Measurements from ENCODE around the gene FLOT2. TPM values are rescaled to one million over a fixed set of nuclear protein-coding genes. Genes with fewer than 3 reads are reported as not detected.

FLOT2 gene
- polyA plus RNA-seq, 1 donor (not counting 4 experiments of a cell fraction or from before 2014, with no cell fraction given), result 67.2 TPM

- Histone ChIP-seq H3K4me2 (ENCODE audit: control insufficient read depth, extremely low read depth, insufficient read depth, low read depth, low read length) (no peak overlapping the region), H3K27ac (ENCODE audit: control insufficient read depth, insufficient read depth, low read length) (no peak overlapping the region), H3K4me3 (ENCODE audit: control insufficient read depth in 2 of 3, extremely low read depth in 1 of 3, insufficient read depth in 2 of 3, low read depth in 1 of 3, low read length in 3 of 3) (no peak overlapping the region), H3K79me2 (ENCODE audit: control insufficient read depth, insufficient read depth, low read length) (peaks cover 10% of the 10 kb centered on the region), H3K9me1 (ENCODE audit: control insufficient read depth, extremely low read depth, insufficient read depth, low read length) (no peaks in the 10 kb centered on the region), H3K36me3 (ENCODE audit: control insufficient read depth in 2 of 2, extremely low read depth in 1 of 2, insufficient read depth in 2 of 2, low read length in 2 of 2) (peaks cover 51 to 72% of the 10 kb centered on the region in 2 experiments), H3K9ac (ENCODE audit: control insufficient read depth, extremely low read depth, insufficient read depth, low read length) (no peak overlapping the region), H2AFZ (ENCODE audit: control insufficient read depth, low read length) (no peak overlapping the region), H3K9me3 (ENCODE audit: control insufficient read depth, low read depth, low read length) (peaks cover 2% of the 10 kb centered on the region), H3K27me3 (ENCODE audit: control insufficient read depth, extremely low read depth, insufficient read depth, low read length) (no peaks in the 10 kb centered on the region), H3K4me1 (ENCODE audit: control insufficient read depth, extremely low read depth, insufficient read depth, low read length) (no peaks in the 10 kb centered on the region), H4K20me1 (ENCODE audit: control insufficient read depth, extremely low read depth, insufficient read depth, low read length) (no peaks in the 10 kb centered on the region)
- TF ChIP-seq CTCF (optimal IDR thresholded peaks at IDR 0.05 in 1 of 3, IDR thresholded peaks at IDR 0.05 in 1 of 3, conservative IDR thresholded peaks at IDR 0.05 in 1 of 3; ENCODE audit: extremely low read depth in 1 of 3, insufficient read depth in 2 of 3, low read length in 3 of 3), result no peak
- TF ChIP-seq EZH2 (IDR thresholded peaks at IDR 0.05; ENCODE audit: low read length), result no peak
- dilution Hi-C loops (cut with MboI; ENCODE audit: extremely low pct_ligation_motif_present, low sequenced_read_pairs), result no loop called here
- DNase-seq (ENCODE audit: low read depth, low spot score) (no peak), FAIRE-seq (no peak)
Observed at GRCh38 chr17:28920201-28920600, 22.7 kb upstream of the FLOT2 start.

- no peak for FAIRE-seq
- Histone ChIP-seq H3K4me3 (ENCODE audit: control insufficient read depth in 2 of 3, extremely low read depth in 1 of 3, insufficient read depth in 2 of 3, low read depth in 1 of 3, low read length in 3 of 3) (no peak overlapping the region), H3K79me2 (ENCODE audit: control insufficient read depth, insufficient read depth, low read length) (no peaks in the 10 kb centered on the region), H3K9me1 (ENCODE audit: control insufficient read depth, extremely low read depth, insufficient read depth, low read length) (no peaks in the 10 kb centered on the region), H4K20me1 (ENCODE audit: control insufficient read depth, extremely low read depth, insufficient read depth, low read length) (no peaks in the 10 kb centered on the region), H3K27me3 (ENCODE audit: control insufficient read depth, extremely low read depth, insufficient read depth, low read length) (no peaks in the 10 kb centered on the region), H3K36me3 (ENCODE audit: control insufficient read depth in 2 of 2, extremely low read depth in 1 of 2, insufficient read depth in 2 of 2, low read length in 2 of 2) (peaks cover 49 to 73% of the 10 kb centered on the region in 2 experiments), H3K9me3 (ENCODE audit: control insufficient read depth, low read depth, low read length) (peaks cover 6% of the 10 kb centered on the region), H2AFZ (ENCODE audit: control insufficient read depth, low read length) (no peak overlapping the region), H3K27ac (ENCODE audit: control insufficient read depth, insufficient read depth, low read length) (no peak overlapping the region), H3K9ac (ENCODE audit: control insufficient read depth, extremely low read depth, insufficient read depth, low read length) (no peak overlapping the region), H3K4me1 (ENCODE audit: control insufficient read depth, extremely low read depth, insufficient read depth, low read length) (no peaks in the 10 kb centered on the region), H3K4me2 (ENCODE audit: control insufficient read depth, extremely low read depth, insufficient read depth, low read depth, low read length) (no peak overlapping the region)
- DNase-seq (ENCODE audit: low read depth, low spot score), result no peak
- dilution Hi-C loops (cut with MboI; ENCODE audit: extremely low pct_ligation_motif_present, low sequenced_read_pairs), result no loop called here
- TF ChIP-seq CTCF (optimal IDR thresholded peaks at IDR 0.05 in 1 of 3, IDR thresholded peaks at IDR 0.05 in 1 of 3, conservative IDR thresholded peaks at IDR 0.05 in 1 of 3; ENCODE audit: extremely low read depth in 1 of 3, insufficient read depth in 2 of 3, low read length in 3 of 3), result no peak
Observed at GRCh38 chr17:28918295-28918694, 20.8 kb upstream of the FLOT2 start.

Data from keratinocyte (primary cell).